DOHH2 (cell line): ENCODE data around the gene FXYD4.

Experiments used
- CTCF ChIP-seq: fragments of 200-600 bp; sonication (generic); IDR thresholded peaks from one replicate; pipeline ENCODE4 v1.5.1; 2014; ENCODE audit warnings: antibody characterized with exemption, mild to moderate bottlenecking, low read depth, low read length; ENCODE audit not compliant: poor library complexity, severe bottlenecking
- EZH2phosphoT487 ChIP-seq: fragments of 200-600 bp; sonication (generic); IDR thresholded peaks from 2 replicates; pipeline ENCODE4 v1.6.1; 2017; ENCODE audit warnings: borderline replicate concordance, mild to moderate bottlenecking, antibody characterized with exemption, low read length, moderate library complexity, mixed read lengths

GRCh38 chr10:43407148-43407575 is 35.7 kb downstream of the FXYD4 start:
- no peak for TF ChIP-seq CTCF
- TF ChIP-seq EZH2phosphoT487, result no peak
